GM19467 (cell line): ENCODE results near the gene TBC1D10A.
A peak's percentile ranks its signal among the peaks of the same experiment; 100 is the strongest.

Experiments
- ATAC-seq: cut with Tn5 transposase; IDR thresholded peaks from one replicate; pipeline ENCODE4 v1.9.1; 2021; ENCODE audit warnings: mild to moderate bottlenecking, moderate library complexity; ENCODE audit not compliant: unreplicated experiment

Gene TBC1D10A

DNA sequence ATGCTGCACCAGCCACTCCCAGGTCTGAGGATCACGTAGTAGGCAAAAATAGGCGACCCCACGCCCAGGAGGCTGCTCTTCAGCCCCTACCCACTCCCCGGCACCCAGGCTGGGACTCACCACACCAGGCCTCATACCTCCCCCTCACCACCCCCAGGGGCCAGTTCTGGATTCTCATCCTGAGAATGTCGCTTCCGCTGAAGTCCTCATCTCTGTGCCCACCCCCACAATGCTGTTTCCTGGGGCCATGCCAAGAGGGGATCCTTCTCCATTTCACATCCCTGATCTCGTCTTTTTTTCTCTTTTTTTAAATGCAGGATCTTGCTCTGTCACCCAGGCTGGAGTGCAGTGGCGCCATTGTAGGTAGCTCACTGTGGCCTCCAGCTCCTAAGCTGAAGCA is 58.4 kb downstream of the TBC1D10A start:
- ATAC-seq, result no peak

DNA sequence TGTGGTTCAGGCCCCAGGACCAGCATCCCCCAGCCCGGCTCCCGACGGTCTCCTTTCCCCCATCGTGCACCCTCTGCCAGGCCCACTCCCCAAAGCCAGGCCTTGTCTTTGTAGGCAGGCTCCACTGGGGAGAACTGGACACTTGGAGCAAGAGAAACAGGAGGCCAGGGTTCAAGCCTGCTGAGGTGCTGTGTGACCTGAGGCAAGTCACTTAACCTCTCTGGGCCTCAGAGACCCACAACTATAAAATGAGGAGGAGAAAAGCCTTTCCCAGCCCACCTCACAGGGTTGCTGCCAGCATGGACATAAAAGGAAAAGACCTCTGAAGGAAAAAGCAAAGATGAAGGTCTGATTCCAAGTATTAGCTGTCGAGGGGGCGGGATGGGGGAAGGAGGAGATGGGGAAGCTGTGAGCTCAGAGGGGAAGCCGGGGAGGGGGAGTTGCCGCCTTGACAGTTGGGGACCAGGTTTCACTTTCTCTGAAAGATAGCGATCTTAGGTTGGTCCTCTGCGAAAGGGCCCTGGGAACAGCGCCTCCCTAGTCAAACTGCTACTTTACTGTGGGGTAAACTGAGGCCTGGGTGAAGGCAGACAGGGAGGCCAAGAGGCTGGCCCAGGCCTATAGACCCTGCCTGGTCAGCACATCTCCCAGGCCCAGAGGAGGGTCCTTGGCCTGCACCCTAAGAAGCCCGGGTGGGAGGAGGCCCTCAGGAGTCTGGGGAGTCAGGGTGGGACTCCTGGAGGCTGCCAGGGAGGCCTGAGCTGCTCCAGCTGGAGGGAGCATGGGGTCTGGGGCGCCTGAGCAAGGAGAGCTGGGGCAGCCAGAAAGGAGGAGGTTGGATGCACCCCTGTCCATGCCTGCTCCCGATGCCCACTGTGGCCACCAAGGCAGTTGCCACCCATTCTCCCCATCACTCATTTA is 59.1 kb downstream of the TBC1D10A start:
- no peak for ATAC-seq

DNA sequence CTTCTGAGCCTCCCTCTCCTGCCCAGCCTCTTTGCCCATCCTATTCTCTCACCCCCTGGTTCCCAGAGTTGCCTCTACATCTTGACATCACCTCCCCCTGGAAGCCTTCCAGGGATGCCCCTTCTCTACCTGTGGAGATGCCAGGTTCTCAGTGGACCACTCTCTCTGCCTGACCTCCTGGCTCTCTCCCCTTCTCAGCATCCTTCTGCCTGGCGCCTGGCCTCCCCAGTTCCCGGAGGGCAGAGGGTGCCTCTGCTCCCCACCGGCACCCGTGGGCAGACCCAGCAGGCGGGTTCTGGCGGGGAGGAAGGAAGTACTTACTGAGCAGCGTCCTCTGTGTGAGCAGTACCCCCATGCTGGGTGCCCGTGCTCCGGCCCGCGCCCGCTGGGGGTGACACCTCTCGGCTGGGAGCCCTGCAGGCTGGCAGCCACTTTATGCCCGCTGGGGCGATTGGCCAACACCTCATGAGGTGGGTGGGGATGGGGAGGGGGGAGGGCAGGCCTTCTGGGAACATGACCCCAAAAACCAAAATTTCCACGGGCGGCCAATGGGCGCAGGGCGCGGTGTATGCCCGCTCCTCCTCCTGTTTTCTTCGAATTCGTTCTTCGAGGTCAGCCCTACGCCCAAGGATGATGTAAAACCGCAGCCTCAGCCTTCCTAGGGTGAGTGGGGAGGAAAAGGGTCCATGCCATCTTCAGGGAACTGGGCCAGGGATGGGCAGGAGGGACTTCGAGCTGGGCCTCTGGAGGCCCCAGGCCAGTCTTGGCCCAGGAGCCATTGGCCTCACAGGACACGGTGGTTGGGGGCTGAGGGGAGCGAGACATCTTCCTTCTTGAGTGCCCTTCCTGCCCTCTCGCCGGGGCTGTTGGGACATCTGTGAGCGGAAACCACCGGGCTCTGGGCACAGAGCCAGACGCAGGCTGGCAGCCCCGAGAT is 60.0 kb downstream of the TBC1D10A start, which contains the start of gene OSM:
TSS of gene OSM (minus strand) at position 407 of the 937 bp plus-strand sequence. CDS start at position 355, 52 bp downstream.
- peak; percentile 9 for ATAC-seq

DNA sequence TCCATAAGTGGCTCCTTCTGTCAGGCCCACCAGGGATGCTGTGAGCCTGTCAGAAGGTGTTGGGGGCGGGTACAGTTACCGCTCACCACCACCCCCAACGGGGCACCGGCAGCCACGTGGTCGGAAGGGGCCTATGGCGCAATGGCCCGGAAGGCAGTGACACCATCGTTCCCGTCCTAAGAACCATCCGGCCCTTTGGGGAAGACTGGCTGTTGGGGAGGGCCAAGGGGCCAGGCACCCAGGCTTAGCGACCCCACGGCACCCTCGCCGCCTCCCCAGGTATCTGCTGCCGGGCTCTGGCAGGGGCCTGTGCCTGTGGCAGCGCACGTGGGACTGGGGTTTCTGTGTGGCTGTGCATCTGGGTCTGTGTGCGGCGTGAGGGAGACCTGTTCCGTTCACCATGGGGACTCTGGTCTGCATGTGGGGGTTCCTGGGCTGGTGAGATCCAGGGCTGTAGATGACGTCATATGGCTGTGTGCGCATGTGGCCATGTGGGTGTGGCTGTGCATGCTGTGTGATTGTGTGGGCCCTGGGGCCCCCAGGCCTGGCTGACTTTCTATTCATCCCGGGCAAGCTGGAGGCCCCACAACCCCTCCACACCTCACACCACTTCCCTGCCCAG is 60.8 kb downstream of the TBC1D10A start:
- peak; percentile 44 for ATAC-seq

DNA sequence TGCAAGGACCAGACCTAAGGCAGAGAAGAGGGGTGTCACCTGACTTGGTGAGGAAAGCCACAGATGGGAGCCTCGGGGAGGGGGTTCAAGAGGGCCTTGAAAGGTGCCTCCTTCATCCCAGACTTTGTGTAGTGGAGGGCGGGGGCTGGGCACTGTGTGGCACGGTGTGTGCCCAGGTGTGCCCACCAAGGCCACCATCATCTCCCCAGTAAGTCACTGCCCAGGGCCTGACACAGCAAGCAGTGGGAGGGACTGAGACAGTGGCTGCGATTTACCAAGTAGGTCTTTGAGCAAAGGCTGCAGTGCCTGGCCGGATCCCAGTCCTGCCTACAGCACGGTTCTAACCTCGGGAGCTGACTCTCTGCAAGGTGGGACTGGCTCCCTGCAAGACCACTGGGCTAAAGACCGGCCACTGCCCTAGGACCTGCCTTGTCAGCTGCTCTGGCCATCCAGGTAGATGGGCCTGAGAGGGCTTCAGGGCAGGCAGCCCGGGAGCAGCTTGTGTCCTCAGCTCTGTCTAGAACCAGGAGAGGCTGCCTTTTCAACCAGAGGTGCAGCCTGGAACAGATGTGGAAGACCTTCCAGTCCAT is 61.5 kb downstream of the TBC1D10A start:
- no peak for ATAC-seq

DNA sequence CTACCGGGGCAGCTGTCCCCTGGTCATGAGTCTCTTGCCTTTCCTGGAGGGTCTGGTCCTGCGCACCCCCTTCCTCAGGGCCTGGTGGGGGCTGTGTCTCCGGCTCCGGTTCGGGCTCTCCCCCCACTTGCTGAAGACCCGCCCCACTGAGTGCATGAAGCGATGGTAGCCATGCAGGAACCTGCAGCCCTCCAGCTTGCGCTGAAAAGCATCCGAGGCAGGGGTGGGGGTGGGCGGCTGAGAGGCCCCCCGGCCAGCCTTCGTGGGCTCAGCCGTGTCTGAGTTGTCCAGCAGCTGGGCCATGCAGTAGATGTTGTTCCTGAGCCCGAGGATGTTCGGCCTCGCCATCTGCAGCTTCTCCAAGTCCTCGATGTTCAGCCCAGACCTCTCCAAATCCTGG is 62.9 kb downstream of the TBC1D10A start:
- no peak for ATAC-seq

DNA sequence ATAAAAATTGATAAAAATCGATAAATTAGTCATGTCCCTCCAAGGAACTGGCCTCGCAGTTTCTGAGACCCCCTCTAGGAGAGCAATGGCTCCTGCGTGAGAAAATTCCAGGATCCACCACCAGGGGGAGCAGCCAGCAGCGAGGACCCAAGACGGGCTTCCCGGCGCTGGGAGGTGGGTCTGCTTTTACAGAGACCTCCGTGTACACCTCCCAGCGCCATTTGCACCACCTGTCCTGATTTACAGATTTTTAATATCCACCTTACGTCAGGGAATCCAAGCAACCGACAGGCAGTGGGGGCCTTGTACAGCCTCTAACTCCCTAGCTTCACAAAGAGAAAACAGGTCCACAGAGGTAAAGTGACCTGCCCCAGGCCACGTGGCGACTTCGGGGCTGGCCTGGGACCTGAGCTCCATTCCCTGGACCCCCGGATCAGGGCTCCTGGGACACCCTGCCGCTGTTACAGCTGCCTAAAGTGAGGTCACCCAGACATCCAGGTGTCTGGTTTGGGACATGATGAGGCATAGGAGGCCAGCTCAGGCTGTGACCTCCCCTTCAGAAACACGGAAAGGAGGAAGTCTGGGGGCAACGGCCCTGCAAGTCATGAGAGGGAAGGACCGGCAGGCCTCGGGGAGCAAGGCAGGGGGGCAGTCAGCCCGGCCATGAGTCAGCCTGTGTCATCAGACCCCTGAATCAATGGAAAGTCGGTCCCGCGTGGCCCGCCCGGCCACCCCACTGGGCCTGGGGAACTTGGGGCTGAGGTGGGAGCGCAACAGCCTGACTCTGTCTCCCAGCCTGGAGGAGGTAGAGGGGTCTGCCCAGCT is 63.6 kb downstream of the TBC1D10A start:
- no peak for ATAC-seq

DNA sequence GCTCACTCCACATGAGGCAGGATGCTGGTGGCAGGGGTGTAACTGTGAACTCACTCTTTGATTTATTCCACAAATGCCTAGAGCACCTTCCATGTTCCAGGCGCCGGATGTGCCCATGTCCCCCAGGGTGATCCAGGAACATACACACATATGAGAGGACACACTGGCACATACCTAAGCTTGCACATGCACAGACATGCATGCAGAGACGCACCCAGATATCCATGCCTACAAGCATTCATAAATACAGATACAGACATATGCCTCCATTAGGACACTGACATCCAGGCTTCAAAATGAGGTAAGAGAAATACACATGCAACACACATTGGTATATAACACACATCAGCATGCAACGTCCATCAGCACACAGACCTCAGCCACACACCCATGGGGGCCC is 64.6 kb downstream of the TBC1D10A start:
- no peak for ATAC-seq

DNA sequence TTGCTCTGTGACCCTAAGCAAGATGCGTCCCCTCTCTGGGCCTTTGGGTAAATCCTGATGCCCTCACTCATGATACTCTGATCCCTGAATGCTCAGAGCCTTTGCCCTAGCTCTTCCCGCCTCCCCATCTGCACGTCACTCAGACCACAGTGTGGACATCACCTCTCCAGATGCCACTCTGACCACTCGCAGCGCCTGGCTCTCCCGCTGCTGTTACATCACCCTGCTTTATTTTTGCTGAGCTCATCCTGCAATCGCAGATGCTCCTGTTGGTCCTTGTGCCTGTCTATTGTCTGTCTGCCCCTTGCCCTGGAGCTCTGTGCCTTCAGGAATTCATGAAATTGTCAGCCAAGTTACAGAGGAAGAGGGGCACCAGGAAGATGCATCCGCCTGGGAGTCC is 65.6 kb downstream of the TBC1D10A start:
- ATAC-seq, result no peak

DNA sequence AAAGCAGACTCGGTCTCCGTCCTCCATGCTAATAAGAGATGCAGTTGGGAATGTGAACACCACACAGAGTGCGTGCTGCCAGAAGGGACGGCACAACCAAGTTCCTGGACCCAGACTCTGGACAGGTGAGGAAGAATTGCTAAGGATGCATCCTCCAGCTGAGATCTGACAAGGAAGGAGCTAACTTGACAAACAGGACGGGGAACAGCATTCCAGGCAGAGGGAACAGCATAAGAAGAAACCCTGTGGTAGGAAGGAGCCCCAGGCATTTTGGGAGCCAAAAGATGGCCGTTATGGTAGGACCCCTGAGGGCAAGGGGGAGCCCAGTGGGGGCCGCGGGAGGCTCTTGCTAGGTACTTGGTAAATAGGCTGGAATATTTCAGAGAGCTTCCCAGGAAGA is 66.1 kb downstream of the TBC1D10A start:
- ATAC-seq, result no peak

DNA sequence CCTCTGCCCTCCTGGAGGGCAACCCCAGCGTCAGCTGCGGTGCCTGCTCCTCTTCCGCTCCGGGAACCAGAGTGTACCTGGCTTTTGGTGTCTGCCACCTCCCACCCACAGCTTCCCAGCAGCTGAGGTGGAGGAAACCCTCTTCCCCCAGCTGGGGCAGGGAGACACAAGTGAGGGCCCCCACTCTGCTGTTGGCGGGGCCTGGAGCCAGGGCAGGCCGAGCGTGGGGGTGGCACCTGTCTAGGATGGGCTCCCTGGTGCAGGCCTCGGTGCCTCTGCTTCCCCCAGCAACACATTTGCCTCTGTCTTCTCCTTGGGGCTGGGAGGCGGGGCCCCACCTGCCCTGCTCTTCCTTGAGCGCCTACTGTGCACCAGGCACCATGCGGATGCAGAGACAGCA is 66.5 kb downstream of the TBC1D10A start:
- no peak for ATAC-seq

DNA sequence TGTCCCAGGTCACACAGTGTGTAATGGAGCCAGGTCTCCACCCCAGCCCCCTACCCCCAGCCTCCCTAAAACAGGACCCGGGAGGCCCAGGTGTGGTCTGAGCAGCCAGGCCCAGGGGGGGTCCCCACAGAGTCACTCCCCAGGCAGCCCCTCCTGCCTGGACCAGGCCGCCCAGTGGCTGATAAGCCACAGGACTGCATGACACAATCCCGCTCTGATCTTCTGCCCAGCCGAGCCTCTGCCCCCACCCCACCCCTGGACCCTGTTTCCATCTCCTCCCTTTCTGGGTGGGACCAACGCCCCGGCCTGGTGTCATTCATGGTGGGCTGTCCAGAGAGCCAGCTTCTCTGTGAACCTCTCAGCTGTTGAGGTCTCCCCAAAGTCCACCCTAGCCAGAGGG is 72.4 kb downstream of the TBC1D10A start:
- no peak for ATAC-seq

DNA sequence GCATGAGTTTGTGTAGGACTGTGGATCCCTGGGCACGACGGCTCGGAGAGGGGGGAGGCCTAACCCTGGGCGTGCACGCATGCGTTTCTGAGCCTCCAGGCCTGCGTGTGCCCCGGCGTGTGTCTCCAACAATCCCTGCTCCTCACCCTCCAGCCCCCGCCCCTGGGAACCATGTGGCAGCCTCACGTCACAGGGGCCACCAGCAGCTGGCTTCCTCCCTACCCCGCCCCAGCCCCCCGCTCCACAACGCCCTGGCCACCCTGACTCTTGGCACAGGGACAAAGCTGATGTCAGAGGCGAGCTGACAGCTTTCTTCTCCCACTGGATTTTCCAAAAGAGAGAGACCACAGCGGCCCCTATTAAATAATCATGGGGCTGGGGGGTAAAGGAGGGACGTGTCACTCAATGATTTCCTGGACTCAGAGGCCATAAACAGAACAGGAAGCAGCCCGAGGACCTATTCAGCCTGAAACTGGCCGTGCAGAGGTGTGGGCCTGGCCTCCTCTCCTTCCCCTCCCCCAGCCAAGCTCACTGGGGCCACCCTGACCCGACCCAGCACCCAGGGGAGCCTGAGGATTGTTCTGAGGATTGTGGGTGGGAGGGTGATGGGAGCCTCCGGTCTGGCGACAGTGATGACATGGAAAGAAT is 73.4 kb downstream of the TBC1D10A start:
- ATAC-seq, result no peak

DNA sequence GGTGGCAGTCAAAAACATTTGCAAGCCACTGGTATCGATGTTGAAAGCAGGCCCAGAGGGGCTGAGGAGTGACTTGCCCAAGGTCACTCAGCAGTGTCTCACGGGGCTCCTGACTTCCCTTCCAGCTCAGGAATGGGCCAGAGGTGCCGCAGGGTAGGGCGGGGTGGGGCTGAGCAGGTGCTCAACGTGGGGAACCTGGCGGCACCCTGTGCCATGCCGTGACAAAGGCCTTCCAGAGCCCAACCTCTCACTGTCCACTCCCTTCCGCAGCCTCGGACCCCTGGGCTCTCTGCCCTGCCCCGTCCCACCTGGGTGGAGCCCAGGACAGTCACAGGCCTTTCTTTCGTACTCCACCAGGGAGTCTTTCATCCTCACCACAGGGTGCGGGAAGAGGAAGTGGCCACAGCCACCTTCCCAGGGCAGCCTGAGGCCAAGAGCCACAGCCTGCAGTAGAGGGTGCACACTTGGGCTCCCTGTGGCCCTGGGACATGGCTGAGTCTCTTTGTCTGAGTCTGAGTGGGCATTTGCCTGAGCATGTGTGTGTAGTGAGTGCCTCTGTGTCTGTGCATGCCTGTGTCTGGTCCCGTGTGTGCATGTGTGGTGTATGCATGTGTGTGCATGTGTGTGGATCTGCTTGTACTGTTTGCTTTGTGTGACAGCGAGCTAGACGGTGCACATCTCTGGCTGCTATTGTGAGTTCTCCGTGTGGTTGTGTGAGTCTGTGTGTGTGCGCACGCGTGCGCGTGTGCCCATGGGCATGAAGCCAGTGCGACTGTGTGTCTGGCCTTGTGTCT is 74.1 kb downstream of the TBC1D10A start:
- ATAC-seq, result no peak

DNA sequence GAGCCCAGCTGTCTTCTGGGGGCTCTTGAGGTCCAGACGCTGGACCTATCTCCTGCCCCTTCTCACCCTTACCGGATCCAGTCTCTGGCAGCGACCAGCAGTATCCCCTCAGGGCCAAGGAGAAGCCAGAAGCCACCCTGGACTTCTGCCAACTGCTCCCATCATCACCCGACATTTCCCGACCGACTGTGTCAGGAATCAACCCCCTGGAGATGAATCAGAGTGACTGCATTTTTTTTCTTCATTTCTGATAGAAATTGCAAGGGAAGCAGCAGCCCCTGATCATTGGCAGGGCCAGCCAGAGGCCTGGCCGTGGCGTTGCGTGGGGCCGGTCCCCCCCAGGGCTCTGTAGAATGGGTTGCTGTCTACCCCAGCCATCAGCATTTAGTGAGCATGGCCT is 75.0 kb downstream of the TBC1D10A start:
- no peak for ATAC-seq

DNA sequence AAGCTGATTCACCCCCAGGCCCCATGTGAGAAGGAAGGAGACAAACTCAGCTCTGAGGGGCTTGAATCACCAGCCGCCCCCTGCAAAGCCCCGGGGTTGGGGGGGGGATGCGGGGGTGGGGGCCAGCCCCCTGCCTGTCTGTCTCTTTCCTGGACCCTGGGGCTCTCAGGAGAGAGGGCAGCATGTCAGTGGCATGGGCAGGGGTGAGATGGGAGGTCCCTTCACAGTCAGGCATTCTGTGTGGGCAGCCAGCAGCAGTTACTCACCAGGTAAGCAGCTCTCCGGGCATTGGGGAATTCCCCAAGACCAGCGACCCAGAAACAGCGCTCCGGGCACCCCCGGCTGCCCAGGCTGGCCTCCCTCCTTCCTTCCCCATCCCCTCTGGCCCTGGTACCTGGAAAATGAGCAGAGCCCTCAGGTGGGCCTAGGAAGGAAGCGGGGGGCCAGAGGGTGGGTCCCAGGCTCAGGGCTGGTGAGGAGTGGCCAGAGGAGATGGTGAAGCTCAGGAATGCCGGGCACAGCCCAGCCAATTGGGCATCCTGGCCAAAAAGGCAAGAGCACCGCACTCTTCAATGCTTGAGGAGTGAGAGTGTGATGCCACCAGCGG is 76.0 kb downstream of the TBC1D10A start:
- ATAC-seq, result no peak

DNA sequence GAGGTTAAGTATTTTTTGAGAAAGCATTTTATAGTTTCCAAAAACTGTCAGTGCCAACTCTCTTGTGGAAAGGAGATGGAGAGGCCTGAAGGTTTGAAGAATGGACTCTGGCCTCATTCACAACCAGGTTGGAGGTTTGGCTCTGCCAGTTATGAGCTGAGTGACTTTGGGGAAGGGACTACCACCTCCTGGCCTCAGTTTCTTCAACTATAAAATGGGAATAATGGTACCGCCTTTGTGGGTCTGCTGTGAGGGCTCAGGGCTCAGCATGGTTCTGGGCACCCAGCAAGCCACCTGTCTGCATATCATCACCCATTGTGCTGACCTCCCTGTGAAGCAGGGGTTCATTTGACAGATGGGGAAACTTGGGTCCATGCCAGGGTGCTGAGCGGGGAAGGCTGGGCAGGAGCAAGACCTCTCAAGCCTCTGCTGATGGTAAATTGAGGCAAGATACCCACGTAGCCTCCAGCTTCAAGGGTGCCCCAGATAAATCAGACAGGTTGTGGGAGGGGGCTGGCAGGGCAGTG is 76.6 kb downstream of the TBC1D10A start:
- no peak for ATAC-seq
